ENCODE measurements around the gene STK32B.

DNA sequence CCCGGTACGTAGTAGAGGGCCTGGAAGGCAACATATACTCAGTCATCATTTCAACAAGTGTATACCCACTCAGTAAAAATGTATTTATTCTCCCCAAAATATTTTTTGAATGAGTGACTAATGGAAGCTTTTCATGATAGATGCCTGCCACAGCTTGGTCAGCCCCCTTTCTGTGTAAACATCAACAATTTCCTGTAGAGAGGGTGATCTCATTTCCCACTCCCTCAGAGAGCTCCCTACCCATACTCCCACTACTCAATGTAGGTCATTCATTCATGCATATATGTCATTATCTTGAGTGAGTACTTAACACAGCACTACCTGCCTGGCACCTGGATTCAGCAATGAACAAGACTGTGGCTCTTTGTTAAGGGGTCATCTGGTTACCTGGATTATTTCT, 81.9 kb downstream of the STK32B start:
- TF ChIP-seq, protein P1, sequence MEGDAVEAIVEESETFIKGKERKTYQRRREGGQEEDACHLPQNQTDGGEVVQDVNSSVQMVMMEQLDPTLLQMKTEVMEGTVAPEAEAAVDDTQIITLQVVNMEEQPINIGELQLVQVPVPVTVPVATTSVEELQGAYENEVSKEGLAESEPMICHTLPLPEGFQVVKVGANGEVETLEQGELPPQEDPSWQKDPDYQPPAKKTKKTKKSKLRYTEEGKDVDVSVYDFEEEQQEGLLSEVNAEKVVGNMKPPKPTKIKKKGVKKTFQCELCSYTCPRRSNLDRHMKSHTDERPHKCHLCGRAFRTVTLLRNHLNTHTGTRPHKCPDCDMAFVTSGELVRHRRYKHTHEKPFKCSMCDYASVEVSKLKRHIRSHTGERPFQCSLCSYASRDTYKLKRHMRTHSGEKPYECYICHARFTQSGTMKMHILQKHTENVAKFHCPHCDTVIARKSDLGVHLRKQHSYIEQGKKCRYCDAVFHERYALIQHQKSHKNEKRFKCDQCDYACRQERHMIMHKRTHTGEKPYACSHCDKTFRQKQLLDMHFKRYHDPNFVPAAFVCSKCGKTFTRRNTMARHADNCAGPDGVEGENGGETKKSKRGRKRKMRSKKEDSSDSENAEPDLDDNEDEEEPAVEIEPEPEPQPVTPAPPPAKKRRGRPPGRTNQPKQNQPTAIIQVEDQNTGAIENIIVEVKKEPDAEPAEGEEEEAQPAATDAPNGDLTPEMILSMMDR (IDR thresholded peaks at IDR 0.05; ENCODE audit: extremely low read depth in 1 of 2, insufficient read depth in 1 of 2, low read depth in 1 of 2, low read length in 2 of 2): no peak
- TF ChIP-seq, protein P2, sequence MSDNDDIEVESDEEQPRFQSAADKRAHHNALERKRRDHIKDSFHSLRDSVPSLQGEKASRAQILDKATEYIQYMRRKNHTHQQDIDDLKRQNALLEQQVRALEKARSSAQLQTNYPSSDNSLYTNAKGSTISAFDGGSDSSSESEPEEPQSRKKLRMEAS (IDR thresholded peaks at IDR 0.05; ENCODE audit: insufficient read depth, insufficient read length): no peak
- TF ChIP-seq POLR2A (IDR thresholded peaks at IDR 0.05; ENCODE audit: low read depth, low read length) (no peak), EZH2 (IDR thresholded peaks at IDR 0.05; ENCODE audit: borderline replicate concordance, low read depth, low read length, severe bottlenecking) (no peak), JUN (IDR thresholded peaks at IDR 0.05; ENCODE audit: borderline replicate concordance, insufficient read depth, insufficient read length, low read depth) (peak; percentile 48), MYC (IDR thresholded peaks at IDR 0.05; ENCODE audit: low read depth, low read length) (no peak), GATA2 (IDR thresholded peaks at IDR 0.05; ENCODE audit: insufficient read depth, insufficient read length, low read depth, low read length) (no peak), POLR2AphosphoS5 (IDR thresholded peaks at IDR 0.05; ENCODE audit: insufficient read depth, low read depth, low read length) (no peak)

All from endothelial cell of umbilical vein (primary cell).